WTC11 (cell line): Measurements from ENCODE around the gene NUP62CL. TPM values are rescaled to one million over a fixed set of nuclear protein-coding genes. Genes with fewer than 3 reads are reported as not detected.

ENCODE experiments used
- ATAC-seq: fragments of 200-7000 bp; cut with Tn5 transposase; 2 replicates; pipeline ENCODE4 v1.10.0; 2021; ENCODE audit warnings: mild to moderate bottlenecking, moderate library complexity
- CTCF ChIA-PET: fragments of 300-600 bp; sonication (Branson Sonifier 250); formaldehyde crosslinking; loops from one replicate; lab custom pipeline; 2021; ENCODE audit warnings: antibody characterized with exemption; lab: Charles Lee
- POLR2A ChIA-PET: fragments of 350-600 bp; sonication (Branson Sonifier 250); formaldehyde crosslinking; loops from one replicate; lab custom pipeline; 2021; ENCODE audit warnings: antibody characterized with exemption; lab: Charles Lee
- DNase-seq: peaks from one replicate; pipeline ENCODE4 v3.0.0; 2021; ENCODE audit warnings: low spot score
- H3K27ac Mint-ChIP-seq: 2 replicates; pipeline ENCODE4 v1.8.0; 2021; ENCODE audit warnings: mixed read lengths
- H3K27me3 Mint-ChIP-seq: 2 replicates; pipeline ENCODE4 v1.8.0; 2021; ENCODE audit warnings: low read depth, mild to moderate bottlenecking, moderate library complexity, mixed read lengths
- H3K36me3 Mint-ChIP-seq: 2 replicates; pipeline ENCODE4 v1.8.0; 2021; ENCODE audit warnings: mixed read lengths
- H3K4me1 Mint-ChIP-seq: 2 replicates; pipeline ENCODE4 v1.8.0; 2022; ENCODE audit warnings: mixed read lengths
- H3K4me3 Mint-ChIP-seq: 2 replicates; pipeline ENCODE4 v1.8.0; 2021; ENCODE audit warnings: mild to moderate bottlenecking, moderate library complexity, mixed read lengths
- H3K9me3 Mint-ChIP-seq: 2 replicates; pipeline ENCODE4 v1.8.0; 2021; ENCODE audit warnings: mixed read lengths
- AR ChIP-seq: fragments of 250-450 bp; sonication (Bioruptor Pico); IDR thresholded peaks from 2 replicates; pipeline ENCODE4 v1.9.0; 2021; ENCODE audit warnings: mild to moderate bottlenecking
- ATF1 ChIP-seq: sonication (generic); formaldehyde crosslinking; IDR thresholded peaks from 2 replicates; pipeline ENCODE4 v1.8.1; 2023; ENCODE audit warnings: mild to moderate bottlenecking, moderate library complexity, missing genetic modification reagents
- CREB1 ChIP-seq: sonication (generic); formaldehyde crosslinking; IDR thresholded peaks from 2 replicates; pipeline ENCODE4 v1.8.0; 2023; ENCODE audit warnings: mild to moderate bottlenecking, missing genetic modification reagents
- CREM ChIP-seq: sonication (generic); formaldehyde crosslinking; IDR thresholded peaks from 2 replicates; pipeline ENCODE4 v1.8.1; 2022; ENCODE audit warnings: mild to moderate bottlenecking, missing genetic modification reagents, moderate library complexity
- E2F1 ChIP-seq: sonication (generic); formaldehyde crosslinking; IDR thresholded peaks from 2 replicates; pipeline ENCODE4 v1.8.0; 2022; ENCODE audit warnings: mild to moderate bottlenecking, missing genetic modification reagents
- E2F4 ChIP-seq: sonication (generic); formaldehyde crosslinking; IDR thresholded peaks from 2 replicates; pipeline ENCODE4 v1.8.1; 2022; ENCODE audit warnings: low read depth, mild to moderate bottlenecking, moderate library complexity, missing genetic modification reagents, borderline replicate concordance
- EMX1 ChIP-seq: fragments of 250-450 bp; sonication (Bioruptor Pico); IDR thresholded peaks from 2 replicates; pipeline ENCODE4 v1.8.0; 2021; ENCODE audit warnings: mild to moderate bottlenecking
- ESRRA ChIP-seq: sonication (generic); formaldehyde crosslinking; IDR thresholded peaks from 2 replicates; pipeline ENCODE4 v1.8.1; 2022; ENCODE audit warnings: mild to moderate bottlenecking, missing genetic modification reagents, borderline replicate concordance
- KAT7 ChIP-seq: sonication (generic); formaldehyde crosslinking; IDR thresholded peaks from 2 replicates; pipeline ENCODE4 v1.8.1; 2023; ENCODE audit warnings: missing genetic modification reagents, mild to moderate bottlenecking, borderline replicate concordance
- MAX ChIP-seq: sonication (generic); formaldehyde crosslinking; IDR thresholded peaks from 2 replicates; pipeline ENCODE4 v1.8.0; 2022; ENCODE audit warnings: mild to moderate bottlenecking, missing genetic modification reagents
- NR3C1 ChIP-seq: sonication (generic); formaldehyde crosslinking; conservative IDR thresholded peaks from 2 replicates; pipeline ENCODE4 v1.8.1; 2023; ENCODE audit warnings: low read depth, mild to moderate bottlenecking, missing genetic modification reagents
- OVOL2 ChIP-seq: fragments of 250-450 bp; sonication (Bioruptor Pico); IDR thresholded peaks from 2 replicates; pipeline ENCODE4 v1.9.0; 2021; ENCODE audit warnings: mild to moderate bottlenecking, borderline replicate concordance
- PRDM15 ChIP-seq: sonication (generic); formaldehyde crosslinking; IDR thresholded peaks from 2 replicates; pipeline ENCODE4 v1.8.0; 2022; ENCODE audit warnings: missing genetic modification reagents
- PREB ChIP-seq: sonication (generic); formaldehyde crosslinking; IDR thresholded peaks from 2 replicates; pipeline ENCODE4 v1.8.1; 2022; ENCODE audit warnings: mild to moderate bottlenecking, missing genetic modification reagents, moderate library complexity, borderline replicate concordance
- PRRX2 ChIP-seq: fragments of 250-450 bp; sonication (Bioruptor Pico); IDR thresholded peaks from 2 replicates; pipeline ENCODE4 v1.8.0; 2021; ENCODE audit warnings: mild to moderate bottlenecking
- SP1 ChIP-seq: sonication (generic); formaldehyde crosslinking; conservative IDR thresholded peaks from 2 replicates; pipeline ENCODE4 v1.8.1; 2022; ENCODE audit warnings: missing genetic modification reagents
- TEAD1 ChIP-seq: sonication (generic); formaldehyde crosslinking; IDR thresholded peaks from 2 replicates; pipeline ENCODE4 v1.8.0; 2022; ENCODE audit warnings: mild to moderate bottlenecking, missing genetic modification reagents
- ZNF138 ChIP-seq: sonication (generic); formaldehyde crosslinking; conservative IDR thresholded peaks from 2 replicates; pipeline ENCODE4 v1.8.1; 2022; ENCODE audit warnings: mild to moderate bottlenecking, moderate library complexity, missing genetic modification reagents
- ZNF232 ChIP-seq: sonication (generic); formaldehyde crosslinking; IDR thresholded peaks from 2 replicates; pipeline ENCODE4 v1.8.0; 2022; ENCODE audit warnings: mild to moderate bottlenecking, missing genetic modification reagents
- ZNF423 ChIP-seq: fragments of 250-450 bp; sonication (Bioruptor Pico); IDR thresholded peaks from 2 replicates; pipeline ENCODE4 v2.1.2; 2022; ENCODE audit warnings: mild to moderate bottlenecking, moderate library complexity
- ZNF425 ChIP-seq: fragments of 250-450 bp; sonication (Bioruptor Pico); conservative IDR thresholded peaks from 2 replicates; pipeline ENCODE4 v1.9.0; 2021; ENCODE audit warnings: mild to moderate bottlenecking
- ZNF512 ChIP-seq: sonication (generic); formaldehyde crosslinking; IDR thresholded peaks from 2 replicates; pipeline ENCODE4 v1.8.1; 2022; ENCODE audit warnings: missing genetic modification reagents, borderline replicate concordance
- ZNF671 ChIP-seq: fragments of 250-450 bp; sonication (Bioruptor Pico); IDR thresholded peaks from 2 replicates; pipeline ENCODE4 v1.8.0; 2021; ENCODE audit warnings: mild to moderate bottlenecking
- total RNA-seq: library from RNA; stranded (reverse); gene quantifications from 3 replicates; pipeline ENCODE4 v1.2.3, GENCODE V29; 2021

NUP62CL gene
- total RNA-seq, 1 experiment from 2014 or later, result 3.3 TPM

GRCh38 chrX:107168257-107168656 is 38.0 kb downstream of the NUP62CL start (continued):
- TF ChIP-seq E2F1 (CRISPR knock-in tag), result no peak
- TF ChIP-seq ZNF232 (CRISPR knock-in tag), result no peak
- no peak for TF ChIP-seq NR3C1 (CRISPR knock-in tag)
- TF ChIP-seq KAT7 (CRISPR knock-in tag), result no peak
- no peak for TF ChIP-seq E2F4 (CRISPR knock-in tag)
- TF ChIP-seq CREM, result no peak
- TF ChIP-seq ESRRA (CRISPR knock-in tag), result no peak
- TF ChIP-seq ATF1 (CRISPR knock-in tag), result no peak
- no peak for TF ChIP-seq ZNF425 (CRISPR knock-in tag)
- TF ChIP-seq EMX1, result no peak
- no peak for TF ChIP-seq OVOL2 (CRISPR knock-in tag)
- TF ChIP-seq ZNF671 (CRISPR knock-in tag), result no peak
- TF ChIP-seq MAX, result no peak

- no peak for DNase-seq
- TF ChIP-seq CREB1 (CRISPR knock-in tag), result no peak
- TF ChIP-seq ZNF423 (CRISPR knock-in tag), result no peak
- TF ChIP-seq ZNF138 (CRISPR knock-in tag), result no peak
- no peak for TF ChIP-seq PRDM15 (CRISPR knock-in tag)
- TF ChIP-seq PRRX2, result no peak
- no peak for TF ChIP-seq AR
- no peak for TF ChIP-seq TEAD1 (CRISPR knock-in tag)
- no peak for TF ChIP-seq SP1 (CRISPR knock-in tag)
- no peak for TF ChIP-seq ZNF512 (CRISPR knock-in tag)
- no peak for TF ChIP-seq PREB (CRISPR knock-in tag)
Measured at GRCh38 chrX:107167163-107167921, 38.9 kb downstream of the NUP62CL start.

More at GRCh38 chrX:107167163-107167921, 38.9 kb downstream of the NUP62CL start:
- Mint-ChIP-seq H3K9me3 (peaks cover 12% of the 10 kb centered on the region; the same call in 1 of the 2 replicates), H3K4me1 (peaks cover 3% of the 10 kb centered on the region; the same call in 1 of the 2 replicates), H3K27me3 (no peaks in the 10 kb centered on the region; the same call in 1 of the 2 replicates), H3K27ac (no peak overlapping the region), H3K36me3 (no peaks in the 10 kb centered on the region), H3K4me3 (no peak overlapping the region)
- ChIA-PET POLR2A (no interaction called here), CTCF (no interaction called here)
- ATAC-seq, result no peak
